ENCODE results near the gene ZFYVE9. TPM values are rescaled to one million over a fixed set of nuclear protein-coding genes. Genes with fewer than 3 reads are reported as not detected.

ZFYVE9 gene
- total and polyA plus RNA-seq, 2 donors (not counting 1 experiment from before 2014, with no cell fraction given), result 13.5 to 44.6 TPM

DNA sequence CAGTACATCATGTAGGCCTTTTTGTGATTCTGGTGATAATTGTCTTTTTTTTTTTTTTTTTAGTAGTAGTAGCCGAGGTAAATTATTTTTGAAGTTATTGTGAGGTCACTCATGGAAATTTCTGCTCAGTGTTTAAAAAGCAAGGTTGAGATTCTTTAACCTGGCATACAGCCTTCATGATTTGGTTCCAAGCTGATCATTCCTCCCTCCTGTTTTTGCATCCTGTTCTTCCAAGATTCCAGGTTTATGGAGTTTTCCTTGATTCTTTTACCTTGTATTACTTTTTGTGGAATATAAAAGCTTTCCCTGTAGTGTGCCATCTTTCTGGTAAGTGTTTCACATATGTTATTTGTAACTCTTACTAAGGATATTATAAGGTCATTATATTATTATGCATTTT lies 9.1 kb downstream of the ZFYVE9 start:
- H3K4me3 ChIP-seq (replicated peaks in 1 of 4; ENCODE audit: control extremely low read depth in 1 of 4, insufficient read depth in 1 of 4, low read depth in 3 of 4, low read length in 4 of 4), result no peak overlapping the region
- DNase-seq (ENCODE audit: low read depth in 2 of 2), result no peak
- H3K4me2 ChIP-seq (ENCODE audit: extremely low read depth, insufficient read depth, low read length), result no peak overlapping the region
- no peaks in the 10 kb centered on the region for H3K4me1 ChIP-seq (ENCODE audit: control insufficient read depth, extremely low read depth, insufficient read depth, low read length)
- no peak overlapping the region for H2AFZ ChIP-seq (ENCODE audit: low read length)
- H4K20me1 ChIP-seq (ENCODE audit: control insufficient read depth, extremely low read depth, insufficient read depth, low read length), result no peaks in the 10 kb centered on the region
- peaks cover 3% of the 10 kb centered on the region for H3K79me2 ChIP-seq (ENCODE audit: control insufficient read depth, insufficient read depth, low read length)
- H3K27me3 ChIP-seq (ENCODE audit: control insufficient read depth, insufficient read depth, low read length), result no peaks in the 10 kb centered on the region
- no peaks in the 10 kb centered on the region for H3K9me3 ChIP-seq (ENCODE audit: control insufficient read depth, insufficient read depth, low read depth, low read length)
- H3K36me3 ChIP-seq (ENCODE audit: control insufficient read depth, insufficient read depth, low read length), result no peaks in the 10 kb centered on the region
- no peak overlapping the region for H3K9ac ChIP-seq (ENCODE audit: insufficient read depth, low read length)
- TF ChIP-seq EZH2 (IDR thresholded peaks at IDR 0.05; ENCODE audit: low read length, missing control alignments), result no peak
- TF ChIP-seq, protein P1, sequence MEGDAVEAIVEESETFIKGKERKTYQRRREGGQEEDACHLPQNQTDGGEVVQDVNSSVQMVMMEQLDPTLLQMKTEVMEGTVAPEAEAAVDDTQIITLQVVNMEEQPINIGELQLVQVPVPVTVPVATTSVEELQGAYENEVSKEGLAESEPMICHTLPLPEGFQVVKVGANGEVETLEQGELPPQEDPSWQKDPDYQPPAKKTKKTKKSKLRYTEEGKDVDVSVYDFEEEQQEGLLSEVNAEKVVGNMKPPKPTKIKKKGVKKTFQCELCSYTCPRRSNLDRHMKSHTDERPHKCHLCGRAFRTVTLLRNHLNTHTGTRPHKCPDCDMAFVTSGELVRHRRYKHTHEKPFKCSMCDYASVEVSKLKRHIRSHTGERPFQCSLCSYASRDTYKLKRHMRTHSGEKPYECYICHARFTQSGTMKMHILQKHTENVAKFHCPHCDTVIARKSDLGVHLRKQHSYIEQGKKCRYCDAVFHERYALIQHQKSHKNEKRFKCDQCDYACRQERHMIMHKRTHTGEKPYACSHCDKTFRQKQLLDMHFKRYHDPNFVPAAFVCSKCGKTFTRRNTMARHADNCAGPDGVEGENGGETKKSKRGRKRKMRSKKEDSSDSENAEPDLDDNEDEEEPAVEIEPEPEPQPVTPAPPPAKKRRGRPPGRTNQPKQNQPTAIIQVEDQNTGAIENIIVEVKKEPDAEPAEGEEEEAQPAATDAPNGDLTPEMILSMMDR (conservative IDR thresholded peaks at IDR 0.05 in 1 of 2, IDR thresholded peaks at IDR 0.05 in 1 of 2; ENCODE audit: low read depth in 1 of 2, low read length in 2 of 2), result no peak
- no peak overlapping the region for H3K27ac ChIP-seq (ENCODE audit: insufficient read depth, low read length)

DNA sequence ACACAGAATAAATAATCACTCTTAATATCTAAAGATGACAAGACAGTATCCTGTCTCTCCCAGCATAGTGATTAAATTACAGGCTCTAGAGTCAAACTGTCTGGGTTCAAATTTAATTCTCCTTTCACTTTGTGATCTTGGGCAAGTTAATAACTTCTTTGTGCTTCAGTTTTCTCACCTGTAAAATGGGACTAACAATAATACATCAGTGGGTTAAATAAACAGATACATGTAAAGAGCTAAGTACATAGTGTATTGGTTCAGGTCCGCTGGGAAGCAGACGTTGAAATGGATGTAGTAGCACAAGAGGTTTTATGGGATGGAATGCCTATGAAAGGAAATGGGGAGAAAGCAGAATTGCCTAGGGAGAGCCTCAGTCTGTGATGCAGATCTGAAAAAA lies 10.7 kb downstream of the ZFYVE9 start:
- no peaks in the 10 kb centered on the region for H3K79me2 ChIP-seq (ENCODE audit: control insufficient read depth, insufficient read depth, low read length)

DNA sequence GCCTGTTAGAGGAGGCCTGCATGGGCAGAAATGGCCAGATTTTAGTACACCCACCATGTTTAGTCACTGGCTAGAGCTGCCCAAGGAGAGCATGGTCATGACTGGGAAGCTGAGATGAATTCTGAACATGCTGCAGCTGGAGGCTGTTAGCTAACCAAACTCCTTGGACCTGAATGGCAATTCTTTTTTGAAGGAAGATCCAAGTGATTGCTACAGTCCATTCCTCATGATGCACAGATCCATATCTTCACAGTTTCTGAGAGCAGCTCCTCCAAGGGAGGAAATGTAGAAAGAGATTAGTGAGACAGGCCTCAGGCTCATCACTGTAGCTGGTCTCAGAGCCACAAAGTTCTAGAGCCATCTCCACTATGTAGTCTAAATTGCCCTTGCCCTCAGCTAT lies 11.1 kb downstream of the ZFYVE9 start:
- Histone ChIP-seq H3K4me2 (ENCODE audit: extremely low read depth, insufficient read depth, low read length) (no peak overlapping the region), H3K27me3 (ENCODE audit: control insufficient read depth, insufficient read depth, low read length) (no peaks in the 10 kb centered on the region), H3K9me3 (ENCODE audit: control insufficient read depth, insufficient read depth, low read depth, low read length) (no peaks in the 10 kb centered on the region), H3K36me3 (ENCODE audit: control insufficient read depth, insufficient read depth, low read length) (no peaks in the 10 kb centered on the region), H3K79me2 (ENCODE audit: control insufficient read depth, insufficient read depth, low read length) (no peaks in the 10 kb centered on the region), H3K4me1 (ENCODE audit: control insufficient read depth, extremely low read depth, insufficient read depth, low read length) (no peaks in the 10 kb centered on the region), H3K4me3 (replicated peaks in 1 of 4; ENCODE audit: control extremely low read depth in 1 of 4, insufficient read depth in 1 of 4, low read depth in 3 of 4, low read length in 4 of 4) (no peak overlapping the region), H2AFZ (ENCODE audit: low read length) (no peak overlapping the region), H3K27ac (ENCODE audit: insufficient read depth, low read length) (no peak overlapping the region), H4K20me1 (ENCODE audit: control insufficient read depth, extremely low read depth, insufficient read depth, low read length) (no peaks in the 10 kb centered on the region), H3K9ac (ENCODE audit: insufficient read depth, low read length) (no peak overlapping the region)
- peak in 1 of 2 donors; percentile 19 for DNase-seq (ENCODE audit: low read depth in 2 of 2)
- no peak for TF ChIP-seq EZH2 (IDR thresholded peaks at IDR 0.05; ENCODE audit: low read length, missing control alignments)
- TF ChIP-seq, protein P1 (conservative IDR thresholded peaks at IDR 0.05 in 1 of 2, IDR thresholded peaks at IDR 0.05 in 1 of 2; ENCODE audit: low read depth in 1 of 2, low read length in 2 of 2), result no peak

More for the DNA sequence above, 10.7 kb downstream of the ZFYVE9 start:
- no peak overlapping the region for H2AFZ ChIP-seq (ENCODE audit: low read length)
- no peaks in the 10 kb centered on the region for H3K36me3 ChIP-seq (ENCODE audit: control insufficient read depth, insufficient read depth, low read length)
- H3K9me3 ChIP-seq (ENCODE audit: control insufficient read depth, insufficient read depth, low read depth, low read length), result no peaks in the 10 kb centered on the region
- no peak for DNase-seq (ENCODE audit: low read depth in 2 of 2)
- no peak for TF ChIP-seq EZH2 (IDR thresholded peaks at IDR 0.05; ENCODE audit: low read length, missing control alignments)
- TF ChIP-seq, protein P1 (conservative IDR thresholded peaks at IDR 0.05 in 1 of 2, IDR thresholded peaks at IDR 0.05 in 1 of 2; ENCODE audit: low read depth in 1 of 2, low read length in 2 of 2), result no peak
- no peak overlapping the region for H3K9ac ChIP-seq (ENCODE audit: insufficient read depth, low read length)
- no peaks in the 10 kb centered on the region for H3K27me3 ChIP-seq (ENCODE audit: control insufficient read depth, insufficient read depth, low read length)
- H3K4me2 ChIP-seq (ENCODE audit: extremely low read depth, insufficient read depth, low read length), result no peak overlapping the region
- H4K20me1 ChIP-seq (ENCODE audit: control insufficient read depth, extremely low read depth, insufficient read depth, low read length), result no peaks in the 10 kb centered on the region
- no peak overlapping the region for H3K27ac ChIP-seq (ENCODE audit: insufficient read depth, low read length)
- no peak overlapping the region for H3K4me3 ChIP-seq (replicated peaks in 1 of 4; ENCODE audit: control extremely low read depth in 1 of 4, insufficient read depth in 1 of 4, low read depth in 3 of 4, low read length in 4 of 4)
- H3K4me1 ChIP-seq (ENCODE audit: control insufficient read depth, extremely low read depth, insufficient read depth, low read length), result no peaks in the 10 kb centered on the region
